ENCODE results near the gene MTMR12.
A peak's percentile ranks its signal among the peaks of the same experiment; 100 is the strongest.
"Not testable (repeated sequence)": the region's sequence is repeated elsewhere in the genome, so short reads cannot be mapped to it uniquely, and the experiment has no call there.

The MTMR12 gene

DNA sequence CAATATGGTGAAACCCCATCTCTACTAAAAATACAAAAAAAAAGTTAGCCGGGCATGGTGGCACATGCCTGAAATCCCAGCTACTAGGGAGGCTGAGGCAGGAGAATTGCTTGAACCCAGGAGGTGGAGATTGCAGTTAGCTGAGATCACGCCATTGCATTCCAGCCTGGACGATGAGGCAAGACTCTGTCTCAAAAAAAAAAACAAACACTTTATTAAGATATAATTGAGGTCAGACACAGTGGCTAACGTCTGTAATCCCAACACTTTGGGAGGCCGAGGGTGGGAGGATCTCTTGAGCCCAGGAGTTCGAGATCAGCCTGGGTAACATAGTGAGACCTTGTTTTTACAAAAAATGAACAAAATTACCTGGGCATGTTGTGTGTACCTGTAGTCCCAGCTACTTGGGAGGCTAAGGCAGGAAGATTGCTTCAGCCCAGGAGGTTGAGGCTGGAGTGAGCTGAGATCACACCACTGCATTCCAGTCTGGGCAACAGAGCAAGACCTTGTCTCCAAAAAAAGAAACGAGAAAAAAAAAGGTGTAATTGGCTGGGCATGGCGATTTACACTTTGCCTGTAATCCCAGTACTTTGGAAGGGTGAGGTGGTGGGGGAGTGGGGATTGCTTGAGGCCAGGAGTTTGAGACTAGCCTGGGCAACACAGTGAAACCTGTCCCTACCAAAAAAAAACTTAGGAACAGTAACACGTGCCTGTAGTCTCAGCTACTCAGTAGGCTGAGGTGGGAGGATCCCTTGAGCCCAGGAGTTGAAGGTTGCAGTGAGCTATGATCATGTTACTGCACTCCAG, 16.6 kb downstream of the MTMR12 start:
- not testable (repeated sequence) for H3K4me2 ChIP-seq (ENCODE audit: low read length); H2AK5ac ChIP-seq (ENCODE audit: low read length); H3K27ac ChIP-seq (ENCODE audit: low read depth, low read length); H3K4me3 ChIP-seq (ENCODE audit: low read depth, low read length); H3K9me3 ChIP-seq (ENCODE audit: insufficient read depth, low read depth, low read length); H3K79me2 ChIP-seq (ENCODE audit: control insufficient read depth, insufficient read depth, low read length, poor library complexity); H3K14ac ChIP-seq (ENCODE audit: low read length); H3K27me3 ChIP-seq (ENCODE audit: insufficient read depth, low read length); H3K79me1 ChIP-seq (ENCODE audit: low read length); H3K36me3 ChIP-seq (ENCODE audit: control insufficient read depth in 1 of 2, insufficient read depth in 2 of 2, low read length in 2 of 2); H3K23ac ChIP-seq (ENCODE audit: low read length); H4K12ac ChIP-seq (ENCODE audit: low read depth, low read length); H3K4ac ChIP-seq (ENCODE audit: low read depth, low read length); H2BK5ac ChIP-seq (ENCODE audit: low read depth, low read length, poor library complexity); H3K18ac ChIP-seq (ENCODE audit: low read length); H4K8ac ChIP-seq (ENCODE audit: low read depth, low read length); H3K4me1 ChIP-seq (ENCODE audit: control insufficient read depth in 1 of 2, insufficient read depth in 2 of 2, low read length in 2 of 2); H2BK12ac ChIP-seq (ENCODE audit: low read length); H3K9ac ChIP-seq (ENCODE audit: low read length); H2AFZ ChIP-seq (ENCODE audit: insufficient read depth, low read length, poor library complexity); H4K91ac ChIP-seq (ENCODE audit: low read depth, low read length); H2BK120ac ChIP-seq (ENCODE audit: insufficient read depth, low read length, poor library complexity)
- DNase-seq = peak; percentile 41 to 67
- WGBS (ENCODE audit: extremely low coverage, insufficient coverage, insufficient read length) = no CpG with 5 or more reads among the region's 9 CpGs

DNA sequence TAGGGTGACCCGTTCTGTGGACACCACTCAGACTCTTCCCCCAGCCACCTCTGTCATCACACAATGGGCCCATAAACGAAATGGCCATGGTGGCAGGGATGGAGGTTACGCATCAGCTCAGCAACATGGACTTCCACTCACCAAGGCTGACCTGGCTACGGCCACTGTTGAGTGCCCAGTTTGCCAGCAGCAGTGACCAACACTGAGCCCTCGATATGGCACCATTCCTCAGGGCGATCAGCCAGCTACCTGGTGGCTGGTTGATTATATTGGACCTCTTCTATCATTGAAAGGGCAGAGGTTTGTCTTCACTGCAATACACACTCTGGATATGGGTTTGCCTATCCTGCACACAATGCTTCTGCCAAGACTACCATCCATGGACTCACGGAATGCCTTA, 21.1 kb downstream of the MTMR12 start:
- no peak overlapping the region for H3K4me2 ChIP-seq (ENCODE audit: low read length)
- H4K8ac ChIP-seq (ENCODE audit: low read depth, low read length) = no peak overlapping the region
- no peak overlapping the region for H2BK5ac ChIP-seq (ENCODE audit: low read depth, low read length, poor library complexity)
- H3K4me3 ChIP-seq (ENCODE audit: low read depth, low read length) = no peak overlapping the region
- no peak for DNase-seq
- H4K12ac ChIP-seq (ENCODE audit: low read depth, low read length) = no peak overlapping the region
- H2BK12ac ChIP-seq (ENCODE audit: low read length) = no peak overlapping the region
- no peak overlapping the region for H2AFZ ChIP-seq (ENCODE audit: insufficient read depth, low read length, poor library complexity)
- H3K27ac ChIP-seq (ENCODE audit: low read depth, low read length) = no peak overlapping the region
- no CpG with 5 or more reads among the region's 7 CpGs for WGBS (ENCODE audit: extremely low coverage, insufficient coverage, insufficient read length)
- H3K36me3 ChIP-seq (ENCODE audit: control insufficient read depth in 1 of 2, insufficient read depth in 2 of 2, low read length in 2 of 2) = no peaks in the 10 kb centered on the region
- peaks cover 1% of the 10 kb centered on the region for H3K9me3 ChIP-seq (ENCODE audit: insufficient read depth, low read depth, low read length)
- H3K79me2 ChIP-seq (ENCODE audit: control insufficient read depth, insufficient read depth, low read length, poor library complexity) = no peaks in the 10 kb centered on the region
- no peak overlapping the region for H3K18ac ChIP-seq (ENCODE audit: low read length)
- H3K14ac ChIP-seq (ENCODE audit: low read length) = no peak overlapping the region
- peaks cover 0 to 4% of the 10 kb centered on the region in 2 experiments for H3K4me1 ChIP-seq (ENCODE audit: control insufficient read depth in 1 of 2, insufficient read depth in 2 of 2, low read length in 2 of 2)
- no peaks in the 10 kb centered on the region for H3K79me1 ChIP-seq (ENCODE audit: low read length)
- H2BK120ac ChIP-seq (ENCODE audit: insufficient read depth, low read length, poor library complexity) = no peak overlapping the region
- no peak overlapping the region for H3K9ac ChIP-seq (ENCODE audit: low read length)
- no peak overlapping the region for H4K91ac ChIP-seq (ENCODE audit: low read depth, low read length)
- H3K23ac ChIP-seq (ENCODE audit: low read length) = no peak overlapping the region
- no peaks in the 10 kb centered on the region for H3K27me3 ChIP-seq (ENCODE audit: insufficient read depth, low read length)
- H2AK5ac ChIP-seq (ENCODE audit: low read length) = no peak overlapping the region
- no peak overlapping the region for H3K4ac ChIP-seq (ENCODE audit: low read depth, low read length)

GRCh38 chr5:32290922-32291321, 21.8 kb downstream of the MTMR12 start:
- Histone ChIP-seq H2BK12ac (ENCODE audit: low read length) (no peak overlapping the region), H3K27ac (ENCODE audit: low read depth, low read length) (no peak overlapping the region), H3K27me3 (ENCODE audit: insufficient read depth, low read length) (no peaks in the 10 kb centered on the region), H4K12ac (ENCODE audit: low read depth, low read length) (no peak overlapping the region), H3K4me3 (ENCODE audit: low read depth, low read length) (no peak overlapping the region), H3K9ac (ENCODE audit: low read length) (no peak overlapping the region), H3K79me2 (ENCODE audit: control insufficient read depth, insufficient read depth, low read length, poor library complexity) (no peaks in the 10 kb centered on the region), H2BK5ac (ENCODE audit: low read depth, low read length, poor library complexity) (no peak overlapping the region), H2AFZ (ENCODE audit: insufficient read depth, low read length, poor library complexity) (no peak overlapping the region), H3K4me2 (ENCODE audit: low read length) (no peak overlapping the region), H4K91ac (ENCODE audit: low read depth, low read length) (no peak overlapping the region), H3K79me1 (ENCODE audit: low read length) (no peaks in the 10 kb centered on the region), H3K18ac (ENCODE audit: low read length) (no peak overlapping the region), H3K14ac (ENCODE audit: low read length) (no peak overlapping the region), H2AK5ac (ENCODE audit: low read length) (no peak overlapping the region), H3K36me3 (ENCODE audit: control insufficient read depth in 1 of 2, insufficient read depth in 2 of 2, low read length in 2 of 2) (no peaks in the 10 kb centered on the region), H3K23ac (ENCODE audit: low read length) (no peak overlapping the region), H3K4ac (ENCODE audit: low read depth, low read length) (no peak overlapping the region), H2BK120ac (ENCODE audit: insufficient read depth, low read length, poor library complexity) (no peak overlapping the region), H4K8ac (ENCODE audit: low read depth, low read length) (no peak overlapping the region), H3K9me3 (ENCODE audit: insufficient read depth, low read depth, low read length) (peaks cover 1% of the 10 kb centered on the region), H3K4me1 (ENCODE audit: control insufficient read depth in 1 of 2, insufficient read depth in 2 of 2, low read length in 2 of 2) (no peaks in the 10 kb centered on the region)
- no peak for DNase-seq
- WGBS (ENCODE audit: extremely low coverage, insufficient coverage, insufficient read length) = no CpG with 5 or more reads among the region's 5 CpGs

- not testable (repeated sequence) for H3K27me3 ChIP-seq (ENCODE audit: insufficient read depth, low read length); H3K18ac ChIP-seq (ENCODE audit: low read length); H2BK120ac ChIP-seq (ENCODE audit: insufficient read depth, low read length, poor library complexity); H3K4me1 ChIP-seq (ENCODE audit: control insufficient read depth in 1 of 2, insufficient read depth in 2 of 2, low read length in 2 of 2); H2AFZ ChIP-seq (ENCODE audit: insufficient read depth, low read length, poor library complexity); H2BK5ac ChIP-seq (ENCODE audit: low read depth, low read length, poor library complexity); H3K23ac ChIP-seq (ENCODE audit: low read length); H2BK12ac ChIP-seq (ENCODE audit: low read length); H3K79me1 ChIP-seq (ENCODE audit: low read length); H4K8ac ChIP-seq (ENCODE audit: low read depth, low read length); H3K9me3 ChIP-seq (ENCODE audit: insufficient read depth, low read depth, low read length); H3K9ac ChIP-seq (ENCODE audit: low read length); H4K12ac ChIP-seq (ENCODE audit: low read depth, low read length); H3K27ac ChIP-seq (ENCODE audit: low read depth, low read length); H3K4me3 ChIP-seq (ENCODE audit: low read depth, low read length); H3K4me2 ChIP-seq (ENCODE audit: low read length); H3K36me3 ChIP-seq (ENCODE audit: control insufficient read depth in 1 of 2, insufficient read depth in 2 of 2, low read length in 2 of 2); H3K79me2 ChIP-seq (ENCODE audit: control insufficient read depth, insufficient read depth, low read length, poor library complexity); H2AK5ac ChIP-seq (ENCODE audit: low read length); H3K4ac ChIP-seq (ENCODE audit: low read depth, low read length); H4K91ac ChIP-seq (ENCODE audit: low read depth, low read length); DNase-seq; H3K14ac ChIP-seq (ENCODE audit: low read length)
- no CpG with 5 or more reads among the region's 3 CpGs for WGBS (ENCODE audit: extremely low coverage, insufficient coverage, insufficient read length)
These were observed 22.2 kb downstream of the MTMR12 start for GRCh38 chr5:32290501-32290900.

Data from trophoblast cell (in vitro differentiated cells and primary cell).